ENCODE measurements around the gene CLDN14. TPM values are rescaled to one million over a fixed set of nuclear protein-coding genes. Genes with fewer than 3 reads are reported as not detected.
A peak's percentile ranks its signal among the peaks of the same experiment; 100 is the strongest.
"Not testable (repeated sequence)": the region's sequence is repeated elsewhere in the genome, so short reads cannot be mapped to it uniquely, and the experiment has no call there.

The CLDN14 gene
- total RNA-seq, 1 experiment from 2014 or later: not detected

GRCh38 chr21:36501589-36501892 lies 21.6 kb upstream of the CLDN14 start:
- DNase-seq (ENCODE audit: low spot score): no peak

GRCh38 chr21:36499578-36500471 lies 19.9 kb upstream of the CLDN14 start:
- no peak for DNase-seq (ENCODE audit: low spot score)

DNA sequence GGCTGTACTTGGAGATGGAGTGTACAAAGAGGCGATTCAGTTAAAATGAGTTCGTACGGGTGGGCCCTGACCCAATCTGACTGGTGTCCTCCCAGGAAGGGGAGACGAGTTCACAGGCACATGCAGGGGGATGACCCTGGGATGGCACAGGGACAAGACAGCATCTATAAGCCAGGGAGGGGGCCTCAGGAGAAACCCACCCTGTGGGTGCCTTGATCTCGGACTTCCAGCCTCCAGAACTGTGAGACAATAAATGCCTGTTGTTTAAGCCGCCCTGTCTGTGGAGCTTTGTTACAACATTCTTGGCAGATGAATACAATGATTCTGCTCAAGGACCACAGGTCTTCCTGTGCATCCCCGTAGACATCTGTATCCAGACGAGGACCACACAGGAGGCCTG lies 14.6 kb upstream of the CLDN14 start:
- DNase-seq (ENCODE audit: low spot score): no peak

- DNase-seq (ENCODE audit: low spot score): no peak
Measured at GRCh38 chr21:36491209-36491910, 11.4 kb upstream of the CLDN14 start.

- no peak for DNase-seq (ENCODE audit: low spot score)
Measured at GRCh38 chr21:36489776-36490165, 9.8 kb upstream of the CLDN14 start.

GRCh38 chr21:36489103-36489775 lies 9.3 kb upstream of the CLDN14 start:
- no peak for DNase-seq (ENCODE audit: low spot score)

DNA sequence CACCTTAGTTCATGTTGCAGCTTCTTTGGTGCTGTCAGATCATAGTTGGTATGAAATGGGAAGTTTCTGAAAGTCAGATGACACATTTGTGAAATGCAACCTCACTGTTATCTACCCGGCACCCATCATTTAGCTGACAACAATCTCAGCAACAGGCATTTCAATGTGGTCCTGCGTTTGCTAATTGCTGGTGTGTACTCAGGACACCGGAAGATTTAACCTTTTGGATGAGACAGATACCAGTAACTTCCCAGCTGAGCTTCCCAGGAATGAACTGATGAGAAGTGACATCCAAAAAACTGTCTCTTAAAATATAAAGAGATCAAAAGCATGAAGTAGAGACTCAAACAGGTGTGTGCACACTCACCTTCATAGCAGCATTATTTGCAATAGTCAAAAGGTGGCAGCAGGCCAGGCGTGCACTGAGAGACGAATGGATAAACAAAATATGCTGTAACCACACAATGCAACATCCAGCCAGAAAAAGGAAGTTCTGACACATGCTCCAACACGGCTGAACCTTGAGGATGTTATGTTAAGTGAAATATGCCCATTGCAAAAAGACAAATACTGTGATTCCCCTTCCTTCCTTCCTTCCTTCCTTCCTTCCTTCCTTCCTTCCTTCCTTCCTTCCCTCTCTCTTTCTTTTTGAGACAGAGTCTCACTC lies 7.9 kb upstream of the CLDN14 start:
- DNase-seq (ENCODE audit: low spot score): peak; percentile 45

DNA sequence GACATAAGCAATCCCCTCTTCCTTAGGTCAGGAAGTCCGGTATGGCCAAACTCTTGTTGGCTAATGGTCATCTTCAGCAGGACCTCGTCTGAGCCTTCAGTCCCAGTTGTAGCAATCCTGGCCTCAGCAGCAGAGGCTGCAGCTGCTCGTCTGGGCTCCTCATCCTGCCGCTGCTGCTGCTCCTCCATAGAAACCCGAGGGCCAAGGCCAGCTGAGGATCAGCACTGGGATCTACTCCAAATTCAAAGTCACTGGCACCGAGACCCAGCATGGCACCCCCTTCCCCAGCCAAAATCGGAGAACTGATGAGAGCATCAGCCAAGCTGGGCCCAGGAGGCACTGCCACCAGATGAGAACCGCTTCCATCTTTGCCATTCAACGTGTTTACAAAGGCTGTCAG lies 6.3 kb upstream of the CLDN14 start:
- no peak for DNase-seq (ENCODE audit: low spot score)

- no peak for DNase-seq (ENCODE audit: low spot score)
Measured at GRCh38 chr21:36485476-36485875, 5.6 kb upstream of the CLDN14 start.

- no peak for DNase-seq (ENCODE audit: low spot score)
Measured at GRCh38 chr21:36483095-36483494, 3.2 kb upstream of the CLDN14 start.

GRCh38 chr21:36482673-36483072 lies 2.8 kb upstream of the CLDN14 start:
- no peak for DNase-seq (ENCODE audit: low spot score)

DNA sequence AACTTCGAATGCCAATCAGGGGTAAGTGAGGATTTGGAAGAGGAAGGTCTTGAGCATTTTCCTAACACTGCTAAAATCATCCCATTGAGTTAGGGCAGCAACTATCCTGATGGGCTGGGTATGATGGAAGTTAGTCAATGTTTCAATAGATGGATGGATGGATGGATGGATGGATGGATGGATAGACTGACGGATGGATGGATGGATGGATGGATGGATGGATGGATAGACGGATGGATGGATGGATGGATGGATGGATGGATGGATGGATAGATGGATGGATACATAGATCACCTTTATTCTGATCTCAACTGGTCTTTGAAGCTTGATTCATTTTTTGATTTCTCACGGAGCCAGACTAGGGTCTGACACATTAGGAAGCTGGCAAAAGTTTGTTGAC lies 2.3 kb upstream of the CLDN14 start:
- DNase-seq (ENCODE audit: low spot score): no peak

DNA sequence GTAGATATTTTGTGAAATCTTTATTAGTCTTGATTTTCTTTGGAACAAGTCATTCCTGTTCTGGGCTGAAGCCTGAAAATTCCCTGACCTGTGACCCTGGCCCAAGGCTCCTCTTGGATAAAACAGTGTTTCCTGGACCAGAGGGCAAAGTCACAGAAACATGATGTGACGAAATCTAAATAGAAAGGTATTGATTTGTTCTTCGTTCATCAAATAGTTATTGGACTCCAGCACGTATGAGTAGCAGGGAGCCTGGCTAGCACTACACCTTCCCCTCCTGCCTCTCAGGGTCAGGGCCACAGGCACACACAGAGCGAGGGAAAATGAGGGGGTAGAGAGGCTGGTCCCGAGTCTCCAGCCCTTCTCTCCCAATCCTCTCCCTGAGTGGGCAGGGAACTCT lies 1.7 kb upstream of the CLDN14 start:
- DNase-seq (ENCODE audit: low spot score): no peak

DNA sequence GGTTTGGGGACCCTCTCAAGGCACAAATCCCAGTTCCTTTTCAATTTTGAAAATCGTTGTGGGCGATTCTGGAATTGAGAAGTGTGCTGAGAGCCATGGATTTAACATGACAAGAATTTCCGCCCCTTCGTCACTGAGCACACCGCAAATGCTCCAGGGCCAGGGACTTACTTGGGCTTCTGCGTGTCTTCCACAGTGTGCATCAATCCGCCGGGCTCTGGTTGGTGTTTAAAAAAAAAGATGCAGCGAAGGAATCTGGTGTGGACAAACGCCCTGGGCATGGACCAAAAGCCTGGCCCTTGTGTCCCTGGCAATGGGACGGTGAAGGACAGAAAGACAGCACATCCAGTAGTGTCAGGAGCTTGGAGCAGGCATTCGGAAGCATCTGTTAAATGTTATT lies 696 bp upstream of the CLDN14 start:
- DNase-seq (ENCODE audit: low spot score): no peak

GRCh38 chr21:36478941-36479340 lies 981 bp downstream of the CLDN14 start:
- DNase-seq (ENCODE audit: low spot score): no peak

GRCh38 chr21:36478207-36478701 lies 1.7 kb downstream of the CLDN14 start:
- DNase-seq (ENCODE audit: low spot score): peak; percentile 29

DNA sequence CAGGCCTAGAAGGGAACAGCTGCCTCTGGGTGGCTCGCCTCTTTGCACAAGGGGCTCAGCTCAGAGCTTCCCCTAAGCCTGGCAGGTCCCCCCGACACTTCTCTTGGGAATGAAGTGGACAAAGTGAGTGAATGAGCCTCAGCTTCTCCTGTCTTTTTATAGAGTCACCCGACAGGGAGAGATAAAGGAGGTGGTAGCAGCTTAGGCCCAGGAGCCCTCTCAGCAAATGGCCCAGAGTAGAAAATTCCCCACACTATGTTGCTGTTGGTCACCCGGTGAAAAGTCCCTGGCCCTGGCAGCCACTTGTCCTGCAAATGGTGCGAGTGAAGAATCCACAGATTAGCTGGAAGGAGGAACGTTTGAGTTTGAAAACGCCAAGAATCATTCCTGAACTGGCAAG lies 2.4 kb downstream of the CLDN14 start:
- no peak for DNase-seq (ENCODE audit: low spot score)

- DNase-seq (ENCODE audit: low spot score): no peak
Measured at GRCh38 chr21:36477001-36477400, 2.9 kb downstream of the CLDN14 start.

DNA sequence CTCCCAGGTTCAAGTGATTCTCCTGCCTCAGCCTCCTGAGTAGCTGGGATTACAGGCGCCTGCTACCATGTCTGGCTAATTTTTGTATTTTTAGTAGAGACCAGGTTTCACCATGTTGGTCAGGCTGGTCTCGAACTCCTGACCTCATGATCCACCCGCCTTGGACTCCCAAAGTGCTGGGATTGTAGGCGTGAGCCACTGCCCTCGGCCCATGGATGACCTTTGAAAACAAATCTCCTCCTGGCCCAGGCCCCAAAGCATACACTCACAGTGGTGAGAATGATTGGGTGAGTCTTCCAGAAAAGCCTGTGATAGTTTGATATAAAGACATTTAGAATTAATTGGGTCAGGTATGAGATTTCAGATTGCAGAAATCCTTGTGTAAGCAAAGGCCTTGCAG lies 3.4 kb downstream of the CLDN14 start:
- DNase-seq (ENCODE audit: low spot score): not testable (repeated sequence)

DNA sequence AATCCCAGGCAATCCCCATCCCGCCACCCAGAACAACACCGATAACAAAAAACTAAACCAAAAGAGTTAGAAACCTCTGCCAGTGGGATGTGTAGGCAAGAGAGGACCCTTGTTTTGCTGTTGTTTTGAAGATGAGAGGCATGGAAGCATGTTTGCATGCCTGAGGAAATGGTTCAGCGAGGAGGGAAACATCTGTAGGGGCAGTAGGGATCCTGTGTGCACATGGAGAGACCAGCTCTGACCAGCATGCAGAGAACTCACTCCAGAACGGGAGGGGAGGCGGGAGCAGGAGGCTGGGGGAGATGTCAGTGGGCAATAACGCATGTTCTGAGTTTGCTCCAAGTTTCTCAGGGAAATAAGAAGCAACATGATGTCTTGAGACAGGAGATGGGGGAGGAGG lies 5.3 kb downstream of the CLDN14 start:
- no peak for DNase-seq (ENCODE audit: low spot score)

GRCh38 chr21:36473203-36473602 lies 6.7 kb downstream of the CLDN14 start:
- no peak for DNase-seq (ENCODE audit: low spot score)

DNA sequence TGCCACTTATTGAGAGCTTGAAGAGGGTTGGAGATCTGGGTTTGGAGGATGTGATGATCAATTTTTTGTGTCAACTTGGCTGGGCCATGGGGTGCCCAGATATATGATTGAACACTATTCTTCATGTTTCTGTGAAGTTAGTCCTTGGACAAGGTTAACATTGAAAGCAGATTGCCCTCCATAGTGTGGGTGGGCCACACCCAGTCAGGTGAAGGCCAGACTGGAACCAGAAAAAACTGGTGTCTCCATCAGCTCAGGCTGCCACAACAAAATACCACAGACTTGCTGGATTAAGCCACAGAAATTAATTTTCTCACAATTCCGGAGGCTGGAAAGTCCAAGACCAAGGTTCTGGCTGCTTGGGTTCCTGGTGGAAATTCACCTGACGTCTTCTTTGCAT lies 7.5 kb downstream of the CLDN14 start:
- DNase-seq (ENCODE audit: low spot score): no peak

All from H4 (cell line).